Natural killer cell treated with Interleukin-12 subunit alpha and Interleukin-12 subunit beta and Interleukin-15 and Interleukin-18, amount 100 ng/mL, for 72 hours (primary cell): ENCODE measurements around the gene ADAMTS16. TPM values are rescaled to one million over a fixed set of nuclear protein-coding genes. Genes with fewer than 3 reads are reported as not detected.

ENCODE experiments used
- ATAC-seq, 2 donors: fragments of 150-1000 bp; cut with Tn5 transposase in 1 of 2; sonication (Bioruptor Pico), chemical (Tn5 transposase) in 1 of 2; 2 replicates each; pipeline ENCODE4 v1.10.0; 2021
- DNase-seq: peaks from one replicate; pipeline ENCODE4 v3.0.0; 2022; ENCODE audit warnings: low spot score
- H3K27ac Mint-ChIP-seq, 2 donors: 1 replicate in 1 of 2; 2 replicates in 1 of 2; pipeline ENCODE4 v1.8.0; 2022; ENCODE audit warnings: mixed read lengths in 2 of 2, mild to moderate bottlenecking in 1 of 2, moderate library complexity in 1 of 2
- H3K27me3 Mint-ChIP-seq, 2 donors: 1 replicate in 1 of 2; 2 replicates in 1 of 2; pipeline ENCODE4 v1.8.0; 2022; ENCODE audit warnings: mixed read lengths in 2 of 2
- H3K36me3 Mint-ChIP-seq: one replicate; pipeline ENCODE4 v1.8.0; 2022; ENCODE audit warnings: mixed read lengths
- H3K4me1 Mint-ChIP-seq, 2 donors: 1 replicate in 1 of 2; 2 replicates in 1 of 2; pipeline ENCODE4 v1.8.0; 2022; ENCODE audit warnings: low read depth in 2 of 2, mixed read lengths in 2 of 2, mild to moderate bottlenecking in 1 of 2
- H3K4me3 Mint-ChIP-seq: one replicate; pipeline ENCODE4 v1.8.0; 2022; ENCODE audit warnings: mixed read lengths
- H3K9me3 Mint-ChIP-seq: 2 replicates; pipeline ENCODE4 v1.8.0; 2022; ENCODE audit warnings: mixed read lengths
- total RNA-seq, 2 donors: library from RNA; stranded (reverse); gene quantifications; one replicate each; pipeline ENCODE4 v1.2.3, GENCODE V29; 2022

Gene ADAMTS16
- total RNA-seq, 2 donors from 2014 or later = not detected

- Mint-ChIP-seq H3K9me3 (peaks cover 2% of the 10 kb centered on the region), H3K4me1 (no peaks in the 10 kb centered on the region), H3K4me3 (no peak overlapping the region), H3K27me3 (peaks cover 0 to 5% of the 10 kb centered on the region in 2 donors), H3K27ac (no peak overlapping the region), H3K36me3 (no peaks in the 10 kb centered on the region)
- ATAC-seq = no peak
- DNase-seq = no peak
Measured at GRCh38 chr5:5339257-5339656, 199.1 kb downstream of the ADAMTS16 start.

DNA sequence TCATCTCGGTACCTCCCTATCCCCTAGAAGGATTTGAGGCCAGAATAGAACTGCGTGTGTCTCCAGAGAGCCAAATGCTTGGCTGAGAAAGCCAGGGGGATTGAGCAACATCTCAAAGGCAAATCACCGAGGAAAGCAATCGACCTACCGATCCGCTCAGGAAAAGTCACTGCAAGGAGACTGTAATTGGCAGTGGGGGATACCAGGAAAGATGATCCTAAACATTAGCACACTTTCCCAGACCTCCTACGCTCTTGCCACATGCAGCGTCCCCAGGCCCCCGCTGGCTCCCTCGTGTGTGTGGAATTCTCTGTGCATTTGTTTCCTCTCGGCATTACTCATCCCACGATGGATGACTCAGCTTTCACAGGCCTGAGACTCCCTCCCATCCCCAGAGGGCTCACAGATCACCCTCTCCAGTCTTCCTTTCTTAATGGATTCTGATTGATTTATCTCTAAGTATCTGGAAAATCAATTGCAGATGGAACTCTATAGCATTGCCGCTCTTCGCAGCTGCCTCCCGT is 200.1 kb downstream of the ADAMTS16 start:
- H3K27ac Mint-ChIP-seq = no peak overlapping the region
- no peaks in the 10 kb centered on the region for H3K36me3 Mint-ChIP-seq
- no peak overlapping the region for H3K4me3 Mint-ChIP-seq
- DNase-seq (no peak), ATAC-seq (no peak)
- peaks cover 2% of the 10 kb centered on the region for H3K9me3 Mint-ChIP-seq
- H3K4me1 Mint-ChIP-seq = no peaks in the 10 kb centered on the region
- H3K27me3 Mint-ChIP-seq = peaks cover 0 to 8% of the 10 kb centered on the region in 2 donors

DNA sequence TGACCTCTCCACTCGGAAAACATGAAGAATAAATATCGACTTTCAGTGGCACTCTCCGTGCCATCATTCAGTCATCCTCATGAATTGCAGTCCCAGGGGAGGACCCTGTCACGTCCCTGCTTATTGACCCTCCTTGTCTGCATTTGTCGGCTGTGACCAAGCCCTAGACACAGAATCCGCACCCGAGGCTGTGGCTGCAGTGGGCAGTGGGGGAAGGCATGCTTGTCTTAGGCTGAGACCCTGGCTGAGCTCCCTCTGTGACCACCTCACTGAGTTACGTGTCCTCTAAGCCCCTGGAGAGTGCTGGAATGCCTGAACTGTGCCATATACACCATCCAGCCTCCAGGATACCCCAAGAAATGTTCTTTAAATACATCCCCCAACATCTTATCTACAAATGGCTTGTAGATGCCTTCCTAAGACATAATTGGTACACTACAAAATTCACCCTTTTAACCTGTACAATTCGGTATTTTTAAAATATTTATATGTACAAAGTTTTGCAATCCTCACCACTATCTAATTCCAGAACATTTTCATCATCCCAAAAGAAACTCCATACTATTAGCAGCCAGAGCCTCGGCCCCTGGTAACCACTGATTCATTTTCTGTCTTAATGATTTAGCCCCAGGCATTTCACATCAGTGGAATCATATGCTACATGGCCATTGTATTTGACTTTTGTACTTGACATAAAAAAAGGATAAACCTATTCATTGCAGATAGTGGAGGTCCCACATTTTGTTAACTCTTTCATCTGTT is 201.6 kb downstream of the ADAMTS16 start:
- Mint-ChIP-seq H3K9me3 (peaks cover 2% of the 10 kb centered on the region), H3K27ac (no peak overlapping the region), H3K27me3 (peaks cover 0 to 8% of the 10 kb centered on the region in 2 donors), H3K4me3 (no peak overlapping the region), H3K36me3 (no peaks in the 10 kb centered on the region), H3K4me1 (no peaks in the 10 kb centered on the region)
- no peak for DNase-seq
- no peak for ATAC-seq

DNA sequence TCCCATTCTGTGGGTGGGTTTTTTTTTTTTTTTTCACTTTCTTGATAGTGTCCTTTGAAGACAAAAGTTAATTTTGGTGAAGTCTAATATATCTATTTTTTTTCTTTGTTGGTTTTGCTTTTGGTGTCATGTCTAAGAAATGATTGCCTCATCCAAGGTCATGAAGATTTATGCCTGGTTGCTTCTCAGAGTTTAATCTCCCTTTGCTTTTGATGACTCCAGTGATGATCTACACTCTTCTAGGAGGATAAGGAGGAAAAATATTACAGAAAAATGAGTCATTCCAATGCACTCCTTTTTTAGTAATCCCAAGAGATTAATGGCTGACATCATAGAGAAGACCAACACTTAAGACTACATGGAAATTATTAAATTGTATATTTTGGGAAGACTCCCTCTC is 202.7 kb downstream of the ADAMTS16 start:
- H3K27ac Mint-ChIP-seq = no peak overlapping the region
- ATAC-seq (no peak), DNase-seq (no peak)
- peaks cover 2% of the 10 kb centered on the region for H3K9me3 Mint-ChIP-seq
- H3K4me3 Mint-ChIP-seq = no peak overlapping the region
- peaks cover 0 to 8% of the 10 kb centered on the region in 2 donors for H3K27me3 Mint-ChIP-seq
- H3K36me3 Mint-ChIP-seq = no peaks in the 10 kb centered on the region
- H3K4me1 Mint-ChIP-seq = peaks cover 0 to 4% of the 10 kb centered on the region in 2 donors

GRCh38 chr5:5343568-5343967 is 203.4 kb downstream of the ADAMTS16 start:
- H3K27me3 Mint-ChIP-seq = peaks cover 0 to 8% of the 10 kb centered on the region in 2 donors
- H3K36me3 Mint-ChIP-seq = no peaks in the 10 kb centered on the region
- H3K27ac Mint-ChIP-seq = no peak overlapping the region
- DNase-seq (no peak), ATAC-seq (no peak)
- H3K4me3 Mint-ChIP-seq = no peak overlapping the region
- peaks cover 0 to 7% of the 10 kb centered on the region in 2 donors for H3K4me1 Mint-ChIP-seq
- H3K9me3 Mint-ChIP-seq = peaks cover 2% of the 10 kb centered on the region

DNA sequence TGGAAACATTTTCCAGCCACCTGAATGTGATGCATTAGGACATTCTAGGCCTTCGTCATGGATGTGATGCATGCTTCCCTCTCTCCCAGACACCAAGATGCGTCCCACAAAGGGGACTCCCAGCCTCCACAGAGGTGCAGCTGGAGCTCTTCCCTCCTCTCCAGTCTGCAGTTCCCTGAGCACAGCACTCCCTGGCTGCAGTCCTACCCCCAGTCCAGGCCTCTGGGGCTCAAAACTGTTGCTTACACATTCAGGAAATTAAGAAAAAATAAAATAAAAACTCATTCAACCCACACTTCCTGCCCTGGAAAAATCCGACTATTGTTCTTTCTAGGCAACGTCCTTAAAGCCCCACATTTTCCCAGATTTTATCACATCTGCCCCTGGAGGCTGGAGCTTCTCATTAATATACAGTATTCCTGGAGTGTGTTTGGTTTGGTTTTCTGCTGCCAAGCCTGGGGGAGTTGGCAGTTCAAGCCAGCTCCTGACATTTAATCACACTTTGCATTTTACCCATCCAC is 204.0 kb downstream of the ADAMTS16 start:
- no peak overlapping the region for H3K4me3 Mint-ChIP-seq

DNA sequence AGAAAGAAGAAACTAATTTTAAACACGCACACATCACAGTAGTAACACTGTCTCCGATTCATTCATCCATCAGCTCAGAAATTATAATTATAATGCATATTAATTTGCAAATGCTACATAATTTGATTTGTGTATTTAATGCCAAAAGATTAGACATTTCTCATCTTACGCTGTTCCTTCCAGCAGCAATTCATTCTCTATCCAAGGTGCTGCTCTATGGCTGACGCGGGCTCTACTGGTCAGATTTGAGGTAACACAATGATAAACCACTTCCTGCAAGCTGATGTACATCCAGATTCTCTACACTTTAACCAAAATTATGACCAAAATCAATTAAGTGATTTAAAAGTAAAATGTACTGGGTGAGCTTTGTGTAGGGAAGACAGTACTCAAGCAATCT is 204.5 kb downstream of the ADAMTS16 start:
- Mint-ChIP-seq H3K4me3 (no peak overlapping the region), H3K27ac (no peak overlapping the region), H3K27me3 (peaks cover 0 to 8% of the 10 kb centered on the region in 2 donors), H3K4me1 (peaks cover 0 to 9% of the 10 kb centered on the region in 2 donors), H3K36me3 (no peaks in the 10 kb centered on the region), H3K9me3 (peaks cover 2% of the 10 kb centered on the region)
- ATAC-seq = no peak
- DNase-seq = no peak

More for the DNA sequence above, 204.0 kb downstream of the ADAMTS16 start:
- Mint-ChIP-seq H3K27me3 (peaks cover 0 to 8% of the 10 kb centered on the region in 2 donors), H3K9me3 (peaks cover 2% of the 10 kb centered on the region), H3K36me3 (no peaks in the 10 kb centered on the region), H3K27ac (no peak overlapping the region), H3K4me1 (peaks cover 0 to 7% of the 10 kb centered on the region in 2 donors)
- DNase-seq = no peak
- no peak for ATAC-seq

DNA sequence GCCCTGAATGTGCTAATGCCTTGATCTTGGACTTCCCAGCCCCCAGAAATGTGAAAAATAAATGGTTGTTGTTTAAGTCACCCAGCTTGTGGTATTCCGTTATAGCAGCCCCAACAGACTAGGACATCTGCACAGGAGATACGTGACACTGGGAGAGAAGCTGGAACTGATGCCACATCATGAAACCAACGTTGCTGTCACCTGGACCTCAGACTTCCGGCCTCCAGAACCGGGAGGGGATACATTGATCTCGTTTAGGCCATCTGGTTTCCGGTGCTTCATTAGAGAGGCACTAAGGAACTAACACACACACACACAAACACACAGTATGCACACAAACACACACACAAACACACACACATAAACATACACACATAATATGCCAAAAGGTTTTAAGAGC is 207.3 kb downstream of the ADAMTS16 start:
- peak overlapping the region; percentile 47 for H3K4me3 Mint-ChIP-seq
- DNase-seq = no peak
- no peaks in the 10 kb centered on the region for H3K9me3 Mint-ChIP-seq
- H3K4me1 Mint-ChIP-seq = peaks cover 0 to 9% of the 10 kb centered on the region in 2 donors
- peak overlapping the region in 1 of 2 donors; percentile 41 for H3K27ac Mint-ChIP-seq
- no peaks in the 10 kb centered on the region for H3K36me3 Mint-ChIP-seq
- peaks cover 0 to 6% of the 10 kb centered on the region in 2 donors for H3K27me3 Mint-ChIP-seq
- ATAC-seq = no peak

DNA sequence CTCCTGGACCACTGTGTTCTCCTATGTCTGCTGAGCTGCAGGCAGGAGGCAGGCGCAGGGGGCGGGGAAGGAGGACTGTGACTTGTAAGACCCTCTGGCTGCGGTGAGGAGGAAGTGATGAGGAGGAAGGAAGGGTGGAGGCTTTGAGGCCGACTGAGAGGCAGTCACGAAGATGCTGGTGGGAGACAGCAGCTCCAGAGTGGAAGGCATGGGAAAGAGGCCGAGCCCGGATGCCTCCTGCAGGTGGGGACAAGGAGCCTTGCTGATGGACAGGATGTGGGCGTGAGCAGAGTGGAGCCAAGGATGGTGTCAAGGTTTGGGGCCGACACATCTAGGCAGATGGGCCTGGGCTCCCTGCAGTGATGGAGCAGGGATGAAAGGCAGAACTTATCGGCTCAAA is 208.0 kb downstream of the ADAMTS16 start:
- H3K27ac Mint-ChIP-seq = peak overlapping the region in 1 of 2 donors; percentile 41
- peaks cover 4% of the 10 kb centered on the region for H3K9me3 Mint-ChIP-seq
- peak in 1 of 2 donors; percentile 34 for ATAC-seq
- H3K4me3 Mint-ChIP-seq = no peak overlapping the region
- no peaks in the 10 kb centered on the region for H3K36me3 Mint-ChIP-seq
- H3K4me1 Mint-ChIP-seq = peaks cover 0 to 9% of the 10 kb centered on the region in 2 donors
- no peak for DNase-seq
- H3K27me3 Mint-ChIP-seq = peaks cover 0 to 6% of the 10 kb centered on the region in 2 donors

- ATAC-seq = no peak
- peaks cover 4% of the 10 kb centered on the region for H3K9me3 Mint-ChIP-seq
- no peak overlapping the region for H3K27ac Mint-ChIP-seq
- H3K36me3 Mint-ChIP-seq = no peaks in the 10 kb centered on the region
- no peak for DNase-seq
- no peak overlapping the region for H3K4me3 Mint-ChIP-seq
- peaks cover 0 to 9% of the 10 kb centered on the region in 2 donors for H3K4me1 Mint-ChIP-seq
- H3K27me3 Mint-ChIP-seq = peaks cover 0 to 6% of the 10 kb centered on the region in 2 donors
Measured at GRCh38 chr5:5348576-5348975, 208.4 kb downstream of the ADAMTS16 start.

GRCh38 chr5:5350101-5350500 is 210.0 kb downstream of the ADAMTS16 start:
- H3K36me3 Mint-ChIP-seq = no peaks in the 10 kb centered on the region
- peaks cover 4% of the 10 kb centered on the region for H3K9me3 Mint-ChIP-seq
- no peak overlapping the region for H3K4me3 Mint-ChIP-seq
- no peak for ATAC-seq
- H3K27me3 Mint-ChIP-seq = no peaks in the 10 kb centered on the region
- DNase-seq = no peak
- peaks cover 0 to 9% of the 10 kb centered on the region in 2 donors for H3K4me1 Mint-ChIP-seq
- H3K27ac Mint-ChIP-seq = no peak overlapping the region

GRCh38 chr5:5351288-5351979 is 211.3 kb downstream of the ADAMTS16 start:
- DNase-seq = no peak
- H3K9me3 Mint-ChIP-seq = peaks cover 4% of the 10 kb centered on the region
- no peaks in the 10 kb centered on the region for H3K36me3 Mint-ChIP-seq
- peaks cover 0 to 9% of the 10 kb centered on the region in 2 donors for H3K4me1 Mint-ChIP-seq
- no peak overlapping the region for H3K27ac Mint-ChIP-seq
- H3K27me3 Mint-ChIP-seq = no peaks in the 10 kb centered on the region
- no peak overlapping the region for H3K4me3 Mint-ChIP-seq
- no peak for ATAC-seq

DNA sequence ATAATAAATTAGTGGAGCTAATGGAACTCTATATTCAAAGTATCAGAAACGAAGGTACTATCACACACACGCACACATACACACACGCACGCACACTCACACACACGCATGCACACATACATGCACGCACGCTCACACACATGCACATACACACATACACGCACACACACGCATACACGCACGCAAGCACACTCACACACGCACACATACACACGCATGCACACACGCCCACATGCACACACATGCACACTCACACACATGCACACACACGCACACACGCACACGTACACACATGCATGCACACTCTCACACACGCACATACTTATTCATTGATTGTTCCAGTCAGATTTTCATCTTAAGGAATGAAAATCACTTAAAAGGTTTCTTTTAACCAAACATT is 212.5 kb downstream of the ADAMTS16 start:
- no peak for DNase-seq
- H3K9me3 Mint-ChIP-seq = peaks cover 4% of the 10 kb centered on the region
- H3K36me3 Mint-ChIP-seq = no peaks in the 10 kb centered on the region
- no peak for ATAC-seq
- peaks cover 0 to 6% of the 10 kb centered on the region in 2 donors for H3K4me1 Mint-ChIP-seq
- H3K27ac Mint-ChIP-seq = no peak overlapping the region
- H3K27me3 Mint-ChIP-seq = no peaks in the 10 kb centered on the region
- no peak overlapping the region for H3K4me3 Mint-ChIP-seq

- Mint-ChIP-seq H3K4me1 (peaks cover 0 to 3% of the 10 kb centered on the region in 2 donors), H3K27ac (no peak overlapping the region), H3K9me3 (peaks cover 4% of the 10 kb centered on the region), H3K36me3 (no peaks in the 10 kb centered on the region), H3K4me3 (no peak overlapping the region), H3K27me3 (no peaks in the 10 kb centered on the region)
- ATAC-seq = no peak
- DNase-seq = no peak
Measured at GRCh38 chr5:5353681-5354080, 213.6 kb downstream of the ADAMTS16 start.
